ENCODE measurements around the gene CD300LB. TPM values are rescaled to one million over a fixed set of nuclear protein-coding genes. Genes with fewer than 3 reads are reported as not detected.

The CD300LB gene
- total RNA-seq, 1 experiment from 2014 or later, result not detected

GRCh38 chr17:74543406-74543805 lies 12.1 kb upstream of the CD300LB start:
- H3K36me3 ChIP-seq (replicated peaks; ENCODE audit: control insufficient read depth, insufficient read depth, low read length), result no peaks in the 10 kb centered on the region
- no peaks in the 10 kb centered on the region for H3K27me3 ChIP-seq (ENCODE audit: control insufficient read depth, insufficient read depth, low read length)
- no peak overlapping the region for H3K4me3 ChIP-seq (ENCODE audit: insufficient read depth, low read depth, low read length)
- DNase-seq, result peak; percentile 76

GRCh38 chr17:74542727-74543383 lies 11.6 kb upstream of the CD300LB start:
- no peaks in the 10 kb centered on the region for H3K27me3 ChIP-seq (ENCODE audit: control insufficient read depth, insufficient read depth, low read length)
- DNase-seq, result peak; percentile 33
- H3K36me3 ChIP-seq (replicated peaks; ENCODE audit: control insufficient read depth, insufficient read depth, low read length), result no peaks in the 10 kb centered on the region
- no peak overlapping the region for H3K4me3 ChIP-seq (ENCODE audit: insufficient read depth, low read depth, low read length)

DNA sequence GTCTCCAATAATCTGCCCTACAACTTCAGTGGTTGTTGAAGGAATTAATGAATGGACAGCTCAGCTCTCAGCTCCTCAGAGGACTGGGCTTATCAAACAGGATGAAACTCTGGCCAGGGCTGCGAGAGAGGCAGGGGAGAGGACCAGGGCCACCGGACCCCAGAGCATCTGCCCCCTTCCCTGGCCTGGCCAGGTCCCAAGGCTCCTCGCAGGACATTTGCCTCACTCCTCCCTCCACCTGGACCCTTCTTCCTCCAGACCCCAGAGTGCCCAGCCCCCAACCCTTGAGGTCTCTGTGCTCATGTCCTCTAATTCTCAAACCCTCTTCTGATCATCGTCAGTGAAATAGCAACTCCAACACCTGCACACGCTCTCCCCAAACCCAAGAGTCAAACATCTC lies 10.9 kb upstream of the CD300LB start:
- peak; percentile 32 for DNase-seq
- H3K36me3 ChIP-seq (replicated peaks; ENCODE audit: control insufficient read depth, insufficient read depth, low read length), result no peaks in the 10 kb centered on the region

GRCh38 chr17:74541176-74542111 lies 10.2 kb upstream of the CD300LB start:
- Histone ChIP-seq H3K27me3 (ENCODE audit: control insufficient read depth, insufficient read depth, low read length) (no peaks in the 10 kb centered on the region; the same call in 1 of the 2 replicates), H3K4me3 (ENCODE audit: insufficient read depth, low read depth, low read length) (no peak overlapping the region), H3K36me3 (replicated peaks; ENCODE audit: control insufficient read depth, insufficient read depth, low read length) (no peaks in the 10 kb centered on the region)
- peak; percentile 44 for DNase-seq

More for the DNA sequence above, 10.9 kb upstream of the CD300LB start:
- Histone ChIP-seq H3K4me3 (ENCODE audit: insufficient read depth, low read depth, low read length) (no peak overlapping the region), H3K27me3 (ENCODE audit: control insufficient read depth, insufficient read depth, low read length) (no peaks in the 10 kb centered on the region)

- peak; percentile 26 for DNase-seq
- Histone ChIP-seq H3K36me3 (replicated peaks; ENCODE audit: control insufficient read depth, insufficient read depth, low read length) (no peaks in the 10 kb centered on the region), H3K27me3 (ENCODE audit: control insufficient read depth, insufficient read depth, low read length) (no peaks in the 10 kb centered on the region; the same call in none of the 2 replicates), H3K4me3 (ENCODE audit: insufficient read depth, low read depth, low read length) (no peak overlapping the region)
These were observed 8.1 kb upstream of the CD300LB start for GRCh38 chr17:74539281-74539820.

GRCh38 chr17:74536890-74537289 lies 5.6 kb upstream of the CD300LB start:
- no peak for DNase-seq
- Histone ChIP-seq H3K36me3 (replicated peaks; ENCODE audit: control insufficient read depth, insufficient read depth, low read length) (no peaks in the 10 kb centered on the region), H3K27me3 (ENCODE audit: control insufficient read depth, insufficient read depth, low read length) (no peaks in the 10 kb centered on the region; the same call in none of the 2 replicates), H3K4me3 (ENCODE audit: insufficient read depth, low read depth, low read length) (no peak overlapping the region)

DNA sequence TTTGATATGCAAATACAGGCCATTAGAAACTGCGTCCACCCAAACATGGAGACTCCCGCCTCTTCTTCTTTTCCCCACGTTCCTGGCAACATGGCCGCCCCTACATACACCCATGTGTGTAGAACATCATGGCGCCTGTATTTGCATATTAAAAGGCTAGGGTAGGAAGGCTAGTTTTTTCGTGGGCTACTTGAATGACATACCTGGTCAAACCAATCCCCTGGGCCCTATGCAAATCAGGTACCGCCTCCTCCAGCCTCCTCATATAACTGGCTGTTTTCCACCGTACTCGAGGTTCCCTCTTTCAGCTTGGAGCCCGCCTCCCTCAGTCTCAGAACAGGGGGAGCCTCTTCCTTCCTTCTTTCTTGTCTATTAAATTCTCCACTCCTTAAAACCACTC lies 840 bp upstream of the CD300LB start:
- no peaks in the 10 kb centered on the region for H3K36me3 ChIP-seq (replicated peaks; ENCODE audit: control insufficient read depth, insufficient read depth, low read length)
- H3K27me3 ChIP-seq (ENCODE audit: control insufficient read depth, insufficient read depth, low read length), result no peaks in the 10 kb centered on the region; the same call in none of the 2 replicates
- DNase-seq, result peak; percentile 69
- peak overlapping the region; percentile 19; the same call in 1 of the 2 replicates for H3K4me3 ChIP-seq (ENCODE audit: insufficient read depth, low read depth, low read length)

- H3K36me3 ChIP-seq (replicated peaks; ENCODE audit: control insufficient read depth, insufficient read depth, low read length), result no peaks in the 10 kb centered on the region
- H3K4me3 ChIP-seq (ENCODE audit: insufficient read depth, low read depth, low read length), result no peak overlapping the region
- DNase-seq, result no peak
- no peaks in the 10 kb centered on the region; the same call in 1 of the 2 replicates for H3K27me3 ChIP-seq (ENCODE audit: control insufficient read depth, insufficient read depth, low read length)
These were observed 484 bp downstream of the CD300LB start for GRCh38 chr17:74530831-74531150.

DNA sequence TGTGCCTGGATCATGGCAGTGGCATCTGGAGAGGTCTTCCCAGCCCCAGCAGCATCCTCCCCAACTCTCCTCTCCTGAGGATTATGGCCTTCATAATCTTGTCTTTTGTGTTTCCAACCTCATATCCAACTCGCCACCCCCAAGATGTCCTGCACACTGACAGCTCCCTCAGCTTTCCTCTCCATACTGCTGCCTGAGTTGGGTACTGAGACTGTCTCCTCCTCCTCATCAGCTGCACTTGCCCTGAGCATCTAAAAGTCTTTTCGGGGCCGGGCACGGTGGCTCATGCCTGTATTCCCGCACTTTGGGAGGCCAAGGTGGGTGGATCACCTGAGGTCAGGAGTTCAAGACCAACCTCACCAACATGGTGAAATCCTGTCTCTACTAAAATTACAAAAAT lies 2.0 kb downstream of the CD300LB start:
- no peak for DNase-seq
- H3K27me3 ChIP-seq (ENCODE audit: control insufficient read depth, insufficient read depth, low read length), result no peaks in the 10 kb centered on the region; the same call in 1 of the 2 replicates
- no peak overlapping the region for H3K4me3 ChIP-seq (ENCODE audit: insufficient read depth, low read depth, low read length)
- no peaks in the 10 kb centered on the region for H3K36me3 ChIP-seq (replicated peaks; ENCODE audit: control insufficient read depth, insufficient read depth, low read length)

DNA sequence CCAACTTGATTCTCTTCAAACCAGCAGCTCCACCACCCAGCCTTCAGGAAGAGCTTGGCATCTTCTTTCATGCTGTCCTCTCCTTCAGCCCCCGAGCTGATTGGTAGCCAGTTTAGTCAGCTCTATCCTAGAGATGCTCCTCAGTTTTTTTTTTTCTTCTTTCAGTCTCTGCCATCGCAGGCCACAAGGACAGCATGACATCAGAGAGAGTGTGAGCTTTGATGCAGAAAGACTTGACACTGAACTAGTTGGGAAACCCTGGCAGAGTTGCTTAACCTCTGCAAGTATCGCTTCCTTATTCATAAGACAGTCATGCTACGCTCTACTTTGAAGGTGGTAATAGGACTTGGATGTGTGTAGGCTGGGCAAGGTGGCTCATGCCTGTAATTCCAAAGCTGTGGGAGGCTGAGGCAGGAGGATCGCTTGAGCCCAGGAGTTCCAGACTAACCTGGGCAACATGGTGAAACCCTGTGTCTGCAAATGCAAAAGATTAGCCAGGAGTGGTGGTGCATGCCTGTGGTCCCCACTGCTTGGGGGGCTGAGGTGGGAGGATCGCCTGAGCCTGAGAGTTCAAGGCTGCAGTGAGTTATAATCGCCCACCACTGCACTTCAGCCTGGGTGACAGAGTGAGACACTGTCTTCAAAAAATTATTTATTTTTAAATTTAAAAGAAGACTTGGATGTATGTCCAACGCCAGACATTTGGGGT lies 2.6 kb downstream of the CD300LB start:
- no peak overlapping the region for H3K4me3 ChIP-seq (ENCODE audit: insufficient read depth, low read depth, low read length)
- DNase-seq, result no peak
- no peaks in the 10 kb centered on the region for H3K36me3 ChIP-seq (replicated peaks; ENCODE audit: control insufficient read depth, insufficient read depth, low read length)
- no peaks in the 10 kb centered on the region; the same call in 1 of the 2 replicates for H3K27me3 ChIP-seq (ENCODE audit: control insufficient read depth, insufficient read depth, low read length)

DNA sequence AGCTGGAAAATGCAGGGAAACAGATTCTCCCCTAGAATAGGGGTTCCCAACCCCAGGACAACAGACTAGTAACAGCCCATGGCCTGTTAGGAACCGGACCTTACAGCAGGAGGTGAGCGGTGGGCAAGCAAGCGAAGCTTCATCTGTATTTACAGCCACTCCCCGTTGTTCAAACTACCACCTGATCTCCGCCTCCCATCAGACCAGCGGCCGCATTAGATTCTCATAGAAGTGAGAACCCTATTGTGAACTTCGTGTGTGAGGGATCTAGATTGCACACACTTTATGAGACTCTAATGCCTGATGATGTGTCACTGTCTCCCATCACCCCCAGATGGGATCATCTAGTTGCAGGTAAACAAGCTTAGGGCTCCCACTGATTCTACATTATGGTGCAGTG lies 3.5 kb downstream of the CD300LB start:
- Histone ChIP-seq H3K36me3 (replicated peaks; ENCODE audit: control insufficient read depth, insufficient read depth, low read length) (no peaks in the 10 kb centered on the region), H3K27me3 (ENCODE audit: control insufficient read depth, insufficient read depth, low read length) (no peaks in the 10 kb centered on the region; the same call in 1 of the 2 replicates), H3K4me3 (ENCODE audit: insufficient read depth, low read depth, low read length) (no peak overlapping the region)
- no peak for DNase-seq

DNA sequence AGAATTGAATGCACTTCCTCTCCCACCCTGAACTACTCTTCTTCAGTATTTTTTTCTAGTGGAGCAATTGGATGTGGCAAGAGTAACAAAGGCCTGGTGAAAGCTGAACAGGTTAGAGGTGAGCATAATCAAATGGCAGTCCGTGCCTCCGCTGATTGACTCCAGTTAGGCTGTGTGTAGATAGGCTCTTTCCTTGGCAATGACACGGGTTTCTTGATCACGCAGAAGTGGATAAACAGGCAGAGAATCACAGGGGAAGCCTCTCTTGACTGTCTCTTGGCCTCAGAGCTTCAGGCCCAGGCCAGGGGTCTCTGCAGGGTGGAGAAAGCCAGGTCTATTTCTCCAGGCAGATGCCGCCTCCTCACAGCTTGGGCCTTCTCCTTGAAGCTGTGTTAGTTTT lies 4.2 kb downstream of the CD300LB start:
- Histone ChIP-seq H3K4me3 (ENCODE audit: insufficient read depth, low read depth, low read length) (no peak overlapping the region), H3K36me3 (replicated peaks; ENCODE audit: control insufficient read depth, insufficient read depth, low read length) (no peaks in the 10 kb centered on the region), H3K27me3 (ENCODE audit: control insufficient read depth, insufficient read depth, low read length) (no peaks in the 10 kb centered on the region; the same call in 1 of the 2 replicates)
- no peak for DNase-seq

DNA sequence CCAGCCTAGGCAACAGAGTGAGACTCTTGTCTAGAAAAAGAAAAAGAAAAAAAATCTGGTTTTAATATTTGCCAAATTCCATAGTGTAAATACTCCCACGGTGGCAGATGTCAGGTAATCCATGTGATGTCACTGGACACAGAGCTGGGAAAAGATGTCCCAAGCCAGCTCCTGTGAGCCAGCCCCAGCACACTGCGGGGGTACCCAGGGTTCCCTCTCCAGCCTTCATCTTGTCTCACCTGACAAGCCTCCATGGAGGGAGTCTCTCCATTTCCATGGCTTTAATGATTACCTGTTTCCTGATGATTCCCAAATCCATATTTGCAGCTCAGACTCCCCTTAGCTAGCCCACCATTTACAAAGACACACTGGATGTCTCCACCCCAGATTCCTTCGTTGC lies 4.6 kb downstream of the CD300LB start:
- DNase-seq, result no peak
- Histone ChIP-seq H3K36me3 (replicated peaks; ENCODE audit: control insufficient read depth, insufficient read depth, low read length) (no peaks in the 10 kb centered on the region), H3K4me3 (ENCODE audit: insufficient read depth, low read depth, low read length) (no peak overlapping the region), H3K27me3 (ENCODE audit: control insufficient read depth, insufficient read depth, low read length) (no peaks in the 10 kb centered on the region; the same call in 1 of the 2 replicates)

DNA sequence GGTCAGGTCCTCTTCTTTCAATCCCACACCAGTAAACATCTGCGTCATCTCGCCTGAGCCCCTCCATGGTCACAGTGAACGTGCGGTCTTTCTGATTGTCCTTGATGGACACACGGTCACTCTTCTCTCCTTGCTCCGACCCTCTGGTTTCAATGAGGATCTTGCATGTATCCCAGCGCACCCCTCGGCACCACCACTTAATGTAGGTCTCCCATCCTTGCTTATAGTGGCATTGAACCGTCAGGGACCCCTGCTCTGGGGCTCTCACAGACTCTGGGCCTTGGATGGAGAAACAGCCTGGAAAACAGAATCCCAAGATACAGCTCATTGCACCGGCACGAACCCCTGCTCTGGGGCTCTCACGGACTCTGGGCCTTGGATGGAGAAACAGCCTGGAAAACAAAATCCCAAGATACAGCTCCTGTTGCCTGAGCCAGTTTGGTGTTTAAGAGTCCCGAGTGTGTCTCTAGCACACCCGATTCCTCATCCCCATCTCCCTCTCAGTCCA lies 5.4 kb downstream of the CD300LB start:
- no peak for DNase-seq
- Histone ChIP-seq H3K36me3 (replicated peaks; ENCODE audit: control insufficient read depth, insufficient read depth, low read length) (no peaks in the 10 kb centered on the region), H3K27me3 (ENCODE audit: control insufficient read depth, insufficient read depth, low read length) (no peaks in the 10 kb centered on the region; the same call in 1 of the 2 replicates), H3K4me3 (ENCODE audit: insufficient read depth, low read depth, low read length) (no peak overlapping the region)

All from H7 (cell line).